Measurements from ENCODE around the gene SLC1A4.
A peak's percentile ranks its signal among the peaks of the same experiment; 100 is the strongest.
"Not testable (repeated sequence)": the region's sequence is repeated elsewhere in the genome, so short reads cannot be mapped to it uniquely, and the experiment has no call there.

SLC1A4 gene

GRCh38 chr2:64989126-64989981, at the start of gene SLC1A4:
SLC1A4 (plus strand) TSS chr2:64989399; CDS start chr2:64989644, 245 bp downstream.
- DNase-seq (ENCODE audit: low spot score), result peak; percentile 91

DNA sequence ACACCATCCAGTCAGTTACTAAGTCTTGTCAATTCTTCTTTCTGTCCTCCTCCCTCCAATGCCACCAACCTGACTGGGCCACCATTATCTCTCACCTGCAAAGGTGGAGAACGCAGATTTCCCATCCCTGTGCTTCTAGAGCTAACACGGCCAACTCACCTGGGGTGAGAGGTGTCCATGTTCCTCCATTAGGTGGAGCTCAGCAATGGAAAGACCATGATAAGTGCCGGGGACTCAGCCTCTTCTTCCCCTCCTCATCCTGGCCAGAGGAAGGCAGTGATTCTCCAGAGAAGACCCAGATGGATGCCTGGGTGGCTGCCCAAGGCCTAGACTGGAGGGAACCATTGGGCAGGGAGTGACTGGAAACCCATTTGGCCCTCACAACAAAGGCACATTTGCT, 48.1 kb upstream of the SLC1A4 start:
- no peak for DNase-seq (ENCODE audit: low spot score)

DNA sequence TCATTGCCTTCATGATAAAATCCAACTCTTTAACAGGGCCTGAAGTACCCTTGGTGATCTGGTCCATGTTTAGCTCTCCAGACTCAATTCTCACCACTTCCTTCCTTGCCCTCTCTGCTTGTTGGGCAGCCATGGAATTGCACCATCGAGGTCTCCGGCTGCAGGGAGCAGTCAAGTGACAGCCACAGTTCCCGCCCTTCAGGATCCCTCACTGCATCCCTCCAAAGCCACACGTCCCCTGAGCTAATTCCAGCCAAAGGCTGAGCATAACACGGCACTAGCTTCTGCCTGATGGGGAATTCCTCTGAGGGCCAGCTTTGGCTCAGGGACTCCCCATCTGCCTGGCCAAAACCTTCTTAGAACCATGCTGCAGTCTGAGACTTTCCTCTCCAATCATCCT, 47.4 kb upstream of the SLC1A4 start:
- no peak for DNase-seq (ENCODE audit: low spot score)

DNA sequence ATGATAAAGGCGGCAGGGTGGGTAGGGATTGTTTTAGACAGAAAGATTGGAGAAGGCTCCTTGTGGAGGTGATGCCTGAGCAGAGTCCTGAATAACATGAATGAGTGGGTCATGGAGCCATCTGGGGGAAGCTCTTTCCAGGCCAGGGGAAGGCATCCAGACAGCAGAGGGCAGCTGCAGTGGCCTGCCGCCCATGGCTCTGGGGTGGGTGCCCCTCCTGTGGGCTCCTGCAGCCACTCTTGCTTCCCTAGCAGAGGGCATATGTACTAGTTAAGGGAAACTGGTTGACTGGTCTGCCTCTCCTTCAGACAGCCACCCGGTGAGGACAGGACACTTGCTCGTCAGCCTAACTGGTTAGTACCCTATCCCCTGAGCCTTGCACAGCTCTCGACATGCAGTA, 46.5 kb upstream of the SLC1A4 start:
- no peak for DNase-seq (ENCODE audit: low spot score)

- peak; percentile 80 for DNase-seq (ENCODE audit: low spot score)
Observed at GRCh38 chr2:64943387-64944150, 45.6 kb upstream of the SLC1A4 start.

GRCh38 chr2:64944484-64944883, 44.7 kb upstream of the SLC1A4 start:
- DNase-seq (ENCODE audit: low spot score), result no peak

GRCh38 chr2:64945973-64946768, 43.0 kb upstream of the SLC1A4 start:
- DNase-seq (ENCODE audit: low spot score), result no peak

- no peak for DNase-seq (ENCODE audit: low spot score)
Observed at GRCh38 chr2:64946769-64947247, 42.4 kb upstream of the SLC1A4 start.

GRCh38 chr2:64947885-64948284, 41.3 kb upstream of the SLC1A4 start:
- peak; percentile 38 for DNase-seq (ENCODE audit: low spot score)

GRCh38 chr2:64950226-64951160, 38.7 kb upstream of the SLC1A4 start:
- DNase-seq (ENCODE audit: low spot score), result no peak

- DNase-seq (ENCODE audit: low spot score), result no peak
Observed at GRCh38 chr2:64951306-64951953, 37.8 kb upstream of the SLC1A4 start.

GRCh38 chr2:64952096-64952495, 37.1 kb upstream of the SLC1A4 start:
- no peak for DNase-seq (ENCODE audit: low spot score)

GRCh38 chr2:64952511-64953482, 36.4 kb upstream of the SLC1A4 start:
- DNase-seq (ENCODE audit: low spot score), result no peak

DNA sequence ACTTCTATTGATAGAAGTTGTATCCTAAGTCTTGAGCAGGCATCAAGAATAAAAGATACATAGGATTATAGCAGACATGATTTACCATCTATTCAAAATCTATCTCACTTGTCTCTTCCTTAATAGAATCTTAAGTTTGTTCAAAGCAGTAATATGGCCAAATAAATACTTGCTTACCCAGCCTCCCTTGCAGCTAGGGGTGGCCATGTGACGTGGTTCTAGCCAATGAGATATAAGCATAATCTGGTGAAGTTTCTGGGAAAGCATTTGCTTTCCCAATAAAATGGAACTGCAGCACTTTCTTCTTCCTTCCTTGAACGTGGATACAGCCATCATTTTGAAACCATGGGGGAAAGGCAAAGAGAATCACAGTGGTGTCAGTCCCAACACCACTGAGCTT, 33.7 kb upstream of the SLC1A4 start:
- no peak for DNase-seq (ENCODE audit: low spot score)

DNA sequence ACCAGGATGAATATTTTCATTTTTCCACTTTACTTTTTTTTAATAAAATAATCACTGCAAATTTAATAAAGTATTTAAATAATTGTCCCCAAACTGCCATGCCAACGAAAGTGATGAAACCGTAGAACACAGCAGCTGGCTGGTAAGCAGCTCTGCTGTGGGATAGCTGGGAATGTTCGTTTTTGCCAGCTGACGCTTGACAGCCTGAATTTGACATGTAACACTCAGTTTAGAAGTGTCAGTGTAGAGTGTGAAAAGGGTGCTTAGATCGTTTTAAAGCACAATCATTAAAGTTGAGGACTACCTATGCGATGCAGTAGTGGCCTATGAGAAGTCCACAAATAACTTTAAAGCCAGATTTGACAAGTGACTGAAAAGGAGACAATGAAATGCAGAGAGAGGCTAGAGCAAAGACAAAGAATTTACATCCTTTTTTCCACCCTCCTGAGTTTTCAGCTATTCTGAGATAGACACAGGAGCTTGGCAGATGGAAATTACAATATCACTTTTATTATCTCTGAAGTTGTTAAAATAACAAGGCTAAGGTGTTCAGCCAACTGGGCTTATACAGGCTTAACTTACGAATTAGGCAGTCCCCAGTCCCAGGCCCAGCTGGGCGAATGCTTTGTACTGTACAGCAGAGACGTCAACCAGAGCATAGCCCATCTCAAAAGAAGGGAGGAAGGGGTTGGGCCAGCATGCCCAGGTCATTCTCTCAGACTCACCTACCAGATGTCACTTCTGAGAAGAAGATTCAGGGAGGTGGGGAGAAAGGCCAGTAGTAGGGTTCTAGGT, 31.9 kb upstream of the SLC1A4 start:
- no peak for DNase-seq (ENCODE audit: low spot score)

DNA sequence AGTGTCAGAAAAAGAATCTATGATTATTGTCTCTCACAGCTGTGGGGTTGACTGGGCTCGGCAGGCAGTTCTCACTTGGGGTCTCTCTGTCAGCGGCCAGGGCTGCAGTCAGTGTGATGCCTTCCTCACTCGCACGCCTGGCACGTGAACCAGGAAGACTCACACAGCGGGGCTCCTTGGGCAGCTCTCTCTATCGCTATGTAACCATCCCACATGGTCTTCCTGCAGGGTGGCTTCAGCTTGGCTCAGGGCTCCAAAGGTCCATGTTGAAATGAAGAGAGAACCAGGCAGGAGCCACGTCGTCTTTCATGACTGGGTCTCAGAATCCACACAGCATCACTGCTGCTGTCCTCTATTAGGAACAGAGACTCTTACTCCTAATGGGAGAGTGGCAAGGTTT, 30.6 kb upstream of the SLC1A4 start:
- DNase-seq (ENCODE audit: low spot score), result no peak

DNA sequence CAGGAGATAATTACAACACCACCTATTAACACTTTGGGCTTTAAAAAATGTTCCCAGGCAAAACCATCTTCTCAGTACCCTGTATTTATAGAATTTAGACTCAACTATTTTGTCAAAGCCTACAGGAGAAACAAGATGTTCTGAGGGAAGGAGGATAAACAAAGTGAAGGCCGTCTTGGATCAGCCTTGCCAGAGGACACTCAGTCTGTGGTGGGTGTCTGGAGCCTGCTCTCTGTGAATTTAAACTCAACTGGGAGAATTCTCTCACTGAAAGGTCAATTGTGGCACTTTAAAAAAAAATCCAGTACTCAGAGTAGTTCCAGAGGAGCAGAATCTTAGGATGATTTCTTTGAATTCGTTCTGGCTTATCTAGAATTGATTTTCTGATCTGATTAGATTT, 28.4 kb upstream of the SLC1A4 start:
- DNase-seq (ENCODE audit: low spot score), result no peak

GRCh38 chr2:64963138-64963537, 26.1 kb upstream of the SLC1A4 start:
- DNase-seq (ENCODE audit: low spot score), result not testable (repeated sequence)

GRCh38 chr2:64963719-64964118, 25.5 kb upstream of the SLC1A4 start:
- no peak for DNase-seq (ENCODE audit: low spot score)
